ENCODE measurements around the gene CCDC40.
A peak's percentile ranks its signal among the peaks of the same experiment; 100 is the strongest.

The CCDC40 gene

DNA sequence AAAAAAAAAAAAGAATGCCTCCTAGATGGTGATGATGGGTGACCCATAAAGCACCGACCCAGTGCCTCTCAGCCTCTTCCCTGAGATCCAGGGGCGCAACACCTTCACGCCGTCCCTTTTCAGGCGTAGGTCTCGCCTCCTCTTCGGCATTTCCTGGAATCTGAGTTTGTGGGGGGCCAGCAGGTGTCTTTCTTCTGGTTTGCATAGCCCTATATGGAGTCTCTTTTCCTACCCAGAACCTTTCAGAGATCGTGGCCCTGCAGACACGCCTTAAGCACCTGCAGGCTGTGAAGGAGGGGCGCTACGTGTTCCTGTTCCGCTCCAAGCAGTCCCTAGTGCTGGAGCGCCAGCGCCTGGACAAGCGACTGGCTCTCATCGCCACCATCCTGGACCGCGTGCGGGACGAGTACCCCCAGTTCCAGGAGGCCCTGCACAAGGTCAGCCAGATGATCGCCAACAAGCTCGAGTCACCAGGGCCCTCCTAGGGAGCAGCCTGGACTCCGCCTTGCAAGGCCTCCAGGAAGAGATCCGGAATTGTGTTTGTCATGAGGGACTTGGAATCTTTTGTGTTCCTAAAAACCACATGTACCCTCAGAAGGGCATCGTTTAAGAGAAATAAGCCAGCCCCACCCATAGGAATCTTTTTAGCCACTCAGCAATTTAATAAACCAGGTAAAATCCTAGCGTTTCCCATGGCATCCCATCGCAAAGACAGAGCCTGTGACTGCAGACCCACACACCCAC, 63.0 kb downstream of the CCDC40 start:
- TF ChIP-seq, protein P1, sequence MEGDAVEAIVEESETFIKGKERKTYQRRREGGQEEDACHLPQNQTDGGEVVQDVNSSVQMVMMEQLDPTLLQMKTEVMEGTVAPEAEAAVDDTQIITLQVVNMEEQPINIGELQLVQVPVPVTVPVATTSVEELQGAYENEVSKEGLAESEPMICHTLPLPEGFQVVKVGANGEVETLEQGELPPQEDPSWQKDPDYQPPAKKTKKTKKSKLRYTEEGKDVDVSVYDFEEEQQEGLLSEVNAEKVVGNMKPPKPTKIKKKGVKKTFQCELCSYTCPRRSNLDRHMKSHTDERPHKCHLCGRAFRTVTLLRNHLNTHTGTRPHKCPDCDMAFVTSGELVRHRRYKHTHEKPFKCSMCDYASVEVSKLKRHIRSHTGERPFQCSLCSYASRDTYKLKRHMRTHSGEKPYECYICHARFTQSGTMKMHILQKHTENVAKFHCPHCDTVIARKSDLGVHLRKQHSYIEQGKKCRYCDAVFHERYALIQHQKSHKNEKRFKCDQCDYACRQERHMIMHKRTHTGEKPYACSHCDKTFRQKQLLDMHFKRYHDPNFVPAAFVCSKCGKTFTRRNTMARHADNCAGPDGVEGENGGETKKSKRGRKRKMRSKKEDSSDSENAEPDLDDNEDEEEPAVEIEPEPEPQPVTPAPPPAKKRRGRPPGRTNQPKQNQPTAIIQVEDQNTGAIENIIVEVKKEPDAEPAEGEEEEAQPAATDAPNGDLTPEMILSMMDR (conservative IDR thresholded peaks at IDR 0.05; ENCODE audit: low read depth, low read length) = no peak
- H3K79me2 ChIP-seq (ENCODE audit: insufficient read depth, low read depth) = no peaks in the 10 kb centered on the region
- H3K27ac ChIP-seq = no peak overlapping the region
- no peak overlapping the region for H3K9ac ChIP-seq
- no peak overlapping the region for H3K4me3 ChIP-seq (IDR thresholded peaks at IDR 0.05; ENCODE audit: insufficient read depth, low read depth, low read length)
- H3K27me3 ChIP-seq (ENCODE audit: insufficient read depth, low read depth) = peaks cover 29% of the 10 kb centered on the region
- no peaks in the 10 kb centered on the region for H4K20me1 ChIP-seq (ENCODE audit: insufficient read depth)
- no peak overlapping the region for H2AFZ ChIP-seq (ENCODE audit: low read depth)
- H3K4me2 ChIP-seq = no peak overlapping the region
- peaks cover 17% of the 10 kb centered on the region for H3K4me1 ChIP-seq (ENCODE audit: low read depth, poor library complexity, severe bottlenecking)
- no peaks in the 10 kb centered on the region for H3K36me3 ChIP-seq (ENCODE audit: insufficient read depth)

DNA sequence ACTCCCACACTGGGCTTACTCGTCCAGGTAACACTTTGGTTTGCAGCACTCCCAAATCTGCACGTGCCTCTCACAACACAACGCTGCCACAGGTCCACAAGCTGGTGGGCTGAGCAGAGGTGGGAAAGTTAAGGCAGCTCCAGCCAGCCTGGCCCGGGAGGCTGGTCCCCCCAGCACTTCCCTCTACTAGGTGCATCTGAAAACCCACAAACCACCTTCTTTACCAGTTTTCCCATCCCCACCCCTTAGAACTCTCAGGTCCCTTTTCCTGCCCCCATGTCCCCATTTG, 63.5 kb downstream of the CCDC40 start:
- peaks cover 29% of the 10 kb centered on the region for H3K27me3 ChIP-seq (ENCODE audit: insufficient read depth, low read depth)
- no peaks in the 10 kb centered on the region for H4K20me1 ChIP-seq (ENCODE audit: insufficient read depth)
- TF ChIP-seq, protein P1 (conservative IDR thresholded peaks at IDR 0.05; ENCODE audit: low read depth, low read length) = no peak
- H3K4me3 ChIP-seq (IDR thresholded peaks at IDR 0.05; ENCODE audit: insufficient read depth, low read depth, low read length) = no peak overlapping the region
- no peak overlapping the region for H3K4me2 ChIP-seq
- no peaks in the 10 kb centered on the region for H3K36me3 ChIP-seq (ENCODE audit: insufficient read depth)
- H3K9ac ChIP-seq = no peak overlapping the region
- peaks cover 17% of the 10 kb centered on the region for H3K4me1 ChIP-seq (ENCODE audit: low read depth, poor library complexity, severe bottlenecking)
- no peak overlapping the region for H3K27ac ChIP-seq
- no peaks in the 10 kb centered on the region for H3K79me2 ChIP-seq (ENCODE audit: insufficient read depth, low read depth)
- no peak overlapping the region for H2AFZ ChIP-seq (ENCODE audit: low read depth)

DNA sequence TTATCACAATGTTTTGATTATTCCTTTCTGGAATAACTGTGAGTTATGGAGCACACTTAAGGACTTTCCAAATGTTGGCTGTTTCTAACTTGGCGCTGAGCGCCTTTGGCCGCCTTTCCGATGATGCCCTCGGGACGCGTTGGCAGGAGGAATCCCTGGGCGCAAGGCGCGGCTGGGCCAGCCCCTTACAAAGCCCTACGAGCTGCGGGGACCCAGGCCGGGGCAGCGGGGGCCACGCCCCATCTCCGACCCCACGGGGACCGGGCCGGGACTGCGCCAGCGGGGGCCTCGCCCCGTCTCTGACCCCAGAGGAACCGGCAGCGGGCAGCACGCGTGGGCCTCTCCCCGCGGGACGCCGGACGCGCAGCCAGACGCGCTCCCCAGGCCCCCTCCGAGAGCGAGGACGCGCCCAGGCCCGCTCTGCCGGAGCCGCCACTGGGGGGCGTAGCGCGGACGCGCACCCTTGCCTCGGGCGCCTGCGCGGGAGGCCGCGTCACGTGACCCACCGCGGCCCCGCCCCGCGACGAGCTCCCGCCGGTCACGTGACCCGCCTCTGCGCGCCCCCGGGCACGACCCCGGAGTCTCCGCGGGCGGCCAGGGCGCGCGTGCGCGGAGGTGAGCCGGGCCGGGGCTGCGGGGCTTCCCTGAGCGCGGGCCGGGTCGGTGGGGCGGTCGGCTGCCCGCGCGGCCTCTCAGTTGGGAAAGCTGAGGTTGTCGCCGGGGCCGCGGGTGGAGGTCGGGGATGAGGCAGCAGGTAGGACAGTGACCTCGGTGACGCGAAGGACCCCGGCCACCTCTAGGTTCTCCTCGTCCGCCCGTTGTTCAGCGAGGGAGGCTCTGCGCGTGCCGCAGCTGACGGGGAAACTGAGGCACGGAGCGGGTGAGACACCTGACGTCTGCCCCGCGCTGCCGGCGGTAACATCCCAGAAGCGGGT, 64.8 kb downstream of the CCDC40 start, which contains the start of gene GAA:
Gene GAA, plus strand, starts transcription at position 571 of the 935 bp plus-strand sequence. CDS start 3,006 bp downstream, outside the sequence.
- no peaks in the 10 kb centered on the region for H4K20me1 ChIP-seq (ENCODE audit: insufficient read depth)
- peak within 1 kb of the TSS; percentile 24 for H3K4me3 ChIP-seq (IDR thresholded peaks at IDR 0.05; ENCODE audit: insufficient read depth, low read depth, low read length)
- TF ChIP-seq, protein P1 (conservative IDR thresholded peaks at IDR 0.05; ENCODE audit: low read depth, low read length) = peak; percentile 60
- peaks cover 17% of the 10 kb centered on the region for H3K4me1 ChIP-seq (ENCODE audit: low read depth, poor library complexity, severe bottlenecking)
- peaks cover 29% of the 10 kb centered on the region for H3K27me3 ChIP-seq (ENCODE audit: insufficient read depth, low read depth)
- peak within 1 kb of the TSS; percentile 99 for H3K4me2 ChIP-seq
- H3K9ac ChIP-seq = peak within 1 kb of the TSS; percentile 83
- H3K79me2 ChIP-seq (ENCODE audit: insufficient read depth, low read depth) = no peaks in the 10 kb centered on the region
- no peaks in the 10 kb centered on the region for H3K36me3 ChIP-seq (ENCODE audit: insufficient read depth)
- peak within 1 kb of the TSS; percentile 93 for H2AFZ ChIP-seq (ENCODE audit: low read depth)
- peak within 1 kb of the TSS; percentile 16; the same call in 1 of the 2 replicates for H3K27ac ChIP-seq

DNA sequence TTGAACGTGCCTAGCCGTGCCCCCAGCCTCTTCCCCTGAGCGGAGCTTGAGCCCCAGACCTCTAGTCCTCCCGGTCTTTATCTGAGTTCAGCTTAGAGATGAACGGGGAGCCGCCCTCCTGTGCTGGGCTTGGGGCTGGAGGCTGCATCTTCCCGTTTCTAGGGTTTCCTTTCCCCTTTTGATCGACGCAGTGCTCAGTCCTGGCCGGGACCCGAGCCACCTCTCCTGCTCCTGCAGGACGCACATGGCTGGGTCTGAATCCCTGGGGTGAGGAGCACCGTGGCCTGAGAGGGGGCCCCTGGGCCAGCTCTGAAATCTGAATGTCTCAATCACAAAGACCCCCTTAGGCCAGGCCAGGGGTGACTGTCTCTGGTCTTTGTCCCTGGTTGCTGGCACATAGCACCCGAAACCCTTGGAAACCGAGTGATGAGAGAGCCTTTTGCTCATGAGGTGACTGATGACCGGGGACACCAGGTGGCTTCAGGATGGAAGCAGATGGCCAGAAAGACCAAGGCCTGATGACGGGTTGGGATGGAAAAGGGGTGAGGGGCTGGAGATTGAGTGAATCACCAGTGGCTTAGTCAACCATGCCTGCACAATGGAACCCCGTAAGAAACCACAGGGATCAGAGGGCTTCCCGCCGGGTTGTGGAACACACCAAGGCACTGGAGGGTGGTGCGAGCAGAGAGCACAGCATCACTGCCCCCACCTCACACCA, 65.7 kb downstream of the CCDC40 start:
- H3K79me2 ChIP-seq (ENCODE audit: insufficient read depth, low read depth) = no peaks in the 10 kb centered on the region
- peaks cover 25% of the 10 kb centered on the region for H3K27me3 ChIP-seq (ENCODE audit: insufficient read depth, low read depth)
- peak overlapping the region; percentile 16; the same call in 1 of the 2 replicates for H3K27ac ChIP-seq
- TF ChIP-seq, protein P1 (conservative IDR thresholded peaks at IDR 0.05; ENCODE audit: low read depth, low read length) = no peak
- no peaks in the 10 kb centered on the region for H4K20me1 ChIP-seq (ENCODE audit: insufficient read depth)
- peaks cover 17% of the 10 kb centered on the region for H3K4me1 ChIP-seq (ENCODE audit: low read depth, poor library complexity, severe bottlenecking)
- peak overlapping the region; percentile 73 for H2AFZ ChIP-seq (ENCODE audit: low read depth)
- H3K9ac ChIP-seq = peak overlapping the region; percentile 83
- H3K4me2 ChIP-seq = peak overlapping the region; percentile 99
- no peaks in the 10 kb centered on the region for H3K36me3 ChIP-seq (ENCODE audit: insufficient read depth)
- no peak overlapping the region for H3K4me3 ChIP-seq (IDR thresholded peaks at IDR 0.05; ENCODE audit: insufficient read depth, low read depth, low read length)
